Loucy (cell line): Measurements from ENCODE around the gene EEFSEC.

Experiments
- CTCF ChIP-seq: fragments of 200-600 bp; sonication (generic); conservative IDR thresholded peaks from 2 replicates; pipeline ENCODE4 v1.5.1; 2014; ENCODE audit warnings: mild to moderate bottlenecking, antibody characterized with exemption, low read length
- EZH2phosphoT487 ChIP-seq: fragments of 200-600 bp; IDR thresholded peaks from 2 replicates; pipeline ENCODE4 v1.6.1; 2018; ENCODE audit warnings: antibody characterized with exemption, mild to moderate bottlenecking, moderate library complexity, borderline replicate concordance

GRCh38 chr3:128281056-128281455, 127.8 kb downstream of the EEFSEC start:
- TF ChIP-seq CTCF (no peak), EZH2phosphoT487 (no peak)
